Measurements from ENCODE around the gene TSPAN10.
A peak's percentile ranks its signal among the peaks of the same experiment; 100 is the strongest.
"Not testable (repeated sequence)": the region's sequence is repeated elsewhere in the genome, so short reads cannot be mapped to it uniquely, and the experiment has no call there.

TSPAN10 gene

DNA sequence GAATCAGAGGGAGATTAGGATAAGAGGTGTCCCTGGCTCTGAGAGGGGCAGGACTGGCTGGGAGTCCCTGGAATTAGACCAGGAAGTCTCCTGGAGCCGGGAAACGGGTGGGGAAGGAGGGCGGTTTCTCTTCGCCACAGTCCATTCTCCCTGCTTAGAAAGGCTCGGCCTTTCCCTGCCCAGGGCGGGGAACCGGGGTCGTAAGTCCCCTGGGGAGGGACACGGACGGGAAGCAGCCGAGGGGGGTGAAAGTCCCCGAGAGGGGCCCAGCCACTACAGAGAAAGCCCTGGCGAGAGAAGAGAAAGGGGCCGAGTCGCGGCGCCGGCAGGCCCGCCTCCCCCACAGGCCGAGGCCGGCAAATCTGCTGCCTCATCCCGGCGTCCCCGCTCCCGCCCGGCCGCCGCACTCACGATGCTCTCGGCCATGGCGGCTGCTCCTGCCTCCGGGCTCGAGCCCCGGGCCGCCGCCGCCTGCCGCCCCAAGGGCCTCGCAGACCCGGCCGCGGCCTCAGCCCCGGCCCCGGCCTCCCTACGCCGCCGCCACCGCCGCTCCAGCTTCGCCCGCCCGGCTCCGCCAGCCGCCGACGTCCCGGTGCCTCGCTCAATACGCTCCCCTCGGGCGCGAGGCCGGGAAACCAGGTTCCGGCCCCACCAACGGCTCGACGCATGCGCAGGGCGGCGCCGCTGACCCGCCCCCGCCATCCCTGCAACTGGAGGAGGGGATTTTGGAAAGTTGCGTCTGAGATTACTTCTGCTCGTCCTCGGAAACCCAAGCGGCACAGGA is at the start of gene TSPAN10, which contains the start of gene NPLOC4:
Gene TSPAN10 (plus strand): TSS at position 692 of the 784 bp plus-strand sequence. CDS start 5,217 bp downstream, outside the sequence.
Gene NPLOC4 (minus strand): TSS at position 608 of the 784 bp plus-strand sequence. CDS start 182 bp downstream, at position 426.
- peak; percentile 25 for DNase-seq

DNA sequence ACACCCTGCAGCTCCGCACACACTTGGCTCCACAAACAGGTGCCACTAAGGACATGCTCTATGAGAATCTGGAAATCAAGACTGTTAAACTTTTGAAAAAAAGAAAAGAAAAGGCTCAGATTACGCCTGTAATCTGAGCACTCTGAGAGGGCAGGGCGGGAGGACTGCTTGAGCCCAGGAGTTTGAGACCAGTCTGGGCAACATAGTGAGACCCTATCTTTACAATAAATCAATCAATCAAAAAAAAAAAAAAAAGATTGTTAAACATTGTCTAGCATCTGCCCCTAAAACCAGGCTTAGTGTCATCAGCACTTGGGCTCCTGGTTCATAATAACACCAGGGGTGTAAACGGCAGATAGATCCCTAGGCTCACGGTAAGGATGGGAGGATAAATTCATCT is 47.4 kb upstream of the TSPAN10 start:
- no peak for DNase-seq

DNA sequence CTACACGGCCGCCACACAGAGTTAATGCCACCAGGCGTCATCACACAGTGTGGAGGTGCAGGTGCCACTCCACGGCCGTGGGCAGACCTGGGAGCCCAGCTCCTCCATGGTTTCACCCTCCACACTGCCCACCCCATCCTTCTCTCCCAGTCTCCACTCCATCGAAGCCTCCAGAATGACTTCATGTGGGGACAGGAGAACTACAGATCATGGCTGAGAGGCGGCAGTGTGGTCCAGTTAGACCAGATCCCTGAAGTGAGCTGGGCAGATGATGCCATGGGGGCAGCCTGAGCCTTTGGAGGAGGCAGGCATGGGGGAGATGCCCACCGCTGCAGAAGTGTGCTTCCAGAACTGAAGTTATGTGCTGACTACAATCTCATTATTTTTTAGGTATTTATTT is 46.9 kb upstream of the TSPAN10 start:
- DNase-seq = no peak

DNA sequence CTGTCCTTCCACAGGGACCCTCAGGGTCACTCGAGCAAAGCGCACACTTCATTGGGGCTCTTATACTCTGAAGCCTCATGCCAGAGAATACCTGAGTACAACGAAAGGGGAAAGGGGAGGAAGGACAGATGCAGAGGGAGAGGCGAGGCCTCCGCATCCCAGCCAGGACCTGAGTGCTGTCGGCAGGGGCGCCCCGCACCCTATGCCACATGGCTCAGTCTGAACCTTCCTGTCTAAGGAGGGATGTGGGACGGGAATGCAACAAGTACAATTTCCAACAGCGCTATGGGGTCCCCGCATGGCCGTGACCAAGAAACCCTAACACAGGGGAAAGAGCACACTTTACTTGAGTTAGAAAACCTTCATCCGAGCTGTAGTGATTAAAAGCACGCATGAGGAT is 45.0 kb upstream of the TSPAN10 start:
- no peak for DNase-seq

DNA sequence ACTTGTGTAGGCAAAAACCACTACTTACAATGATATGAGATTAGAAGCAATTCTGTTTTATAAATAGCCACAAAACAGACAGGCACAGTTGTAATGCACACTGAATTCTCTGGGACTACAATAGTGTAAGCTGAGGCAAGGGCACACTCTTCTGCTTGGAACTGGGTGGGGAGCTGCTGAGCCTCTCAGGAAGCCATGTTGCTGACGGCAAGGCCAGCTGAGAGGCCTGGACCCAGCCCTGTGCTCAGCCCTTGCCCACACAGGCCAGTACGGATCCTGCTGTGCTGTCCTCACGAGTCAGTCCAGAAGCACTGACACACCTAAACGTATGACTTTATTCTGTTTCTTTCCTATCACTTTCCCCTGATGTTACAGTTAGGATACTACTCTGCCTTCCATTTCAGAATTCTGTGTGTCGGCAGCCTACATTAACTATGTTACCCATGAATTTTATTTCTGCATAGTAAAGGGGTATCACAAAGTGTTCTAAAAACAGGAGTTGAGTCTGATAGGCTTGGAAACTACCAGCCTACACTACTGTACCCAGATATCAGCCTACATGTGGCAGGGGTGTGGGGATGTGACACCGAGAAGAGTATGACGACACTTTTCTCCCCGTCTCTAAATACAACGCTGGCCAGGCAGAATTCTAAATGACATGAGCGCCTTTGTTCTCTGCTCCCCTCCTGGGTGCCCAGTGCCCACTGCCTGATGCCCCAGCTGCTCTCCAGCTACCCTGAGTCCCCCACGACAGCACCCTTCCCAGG is 43.7 kb upstream of the TSPAN10 start:
- no peak for DNase-seq

DNA sequence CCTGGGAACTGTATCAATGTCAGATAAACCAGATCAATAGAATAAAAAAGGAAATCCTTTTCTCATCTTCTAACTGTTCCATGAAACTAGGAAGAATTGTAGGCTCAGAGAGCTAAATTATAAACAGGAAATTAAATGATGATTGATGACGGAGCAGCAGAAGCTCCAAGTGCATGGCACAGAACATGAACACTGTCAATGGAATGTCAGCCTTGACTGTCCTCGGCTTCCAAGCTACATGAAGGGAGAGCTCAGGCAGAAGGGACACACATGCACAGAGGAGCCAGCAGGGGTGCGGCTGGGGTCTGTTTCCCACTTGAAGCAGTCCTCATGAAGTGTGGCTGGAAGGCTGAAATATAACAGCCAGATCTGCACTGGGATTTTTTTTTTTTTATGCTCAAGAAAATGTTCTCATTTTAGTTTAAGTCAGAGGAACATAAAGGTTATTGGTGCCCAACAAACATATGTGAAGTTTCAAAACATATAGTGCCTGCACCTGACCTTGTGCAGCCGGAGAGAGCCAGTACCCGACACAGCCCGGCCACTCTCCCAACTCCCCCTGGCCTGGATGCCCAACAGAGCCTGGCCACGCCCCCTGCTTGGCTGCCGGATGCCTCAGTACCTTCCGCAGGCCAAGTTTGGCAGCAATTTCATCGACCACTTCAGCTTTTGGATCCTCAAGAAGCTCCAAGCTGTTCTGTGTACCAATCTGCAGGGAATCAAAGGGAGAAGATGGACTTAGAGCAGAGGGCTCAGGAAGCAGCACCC is 37.1 kb upstream of the TSPAN10 start:
- no peak for DNase-seq

DNA sequence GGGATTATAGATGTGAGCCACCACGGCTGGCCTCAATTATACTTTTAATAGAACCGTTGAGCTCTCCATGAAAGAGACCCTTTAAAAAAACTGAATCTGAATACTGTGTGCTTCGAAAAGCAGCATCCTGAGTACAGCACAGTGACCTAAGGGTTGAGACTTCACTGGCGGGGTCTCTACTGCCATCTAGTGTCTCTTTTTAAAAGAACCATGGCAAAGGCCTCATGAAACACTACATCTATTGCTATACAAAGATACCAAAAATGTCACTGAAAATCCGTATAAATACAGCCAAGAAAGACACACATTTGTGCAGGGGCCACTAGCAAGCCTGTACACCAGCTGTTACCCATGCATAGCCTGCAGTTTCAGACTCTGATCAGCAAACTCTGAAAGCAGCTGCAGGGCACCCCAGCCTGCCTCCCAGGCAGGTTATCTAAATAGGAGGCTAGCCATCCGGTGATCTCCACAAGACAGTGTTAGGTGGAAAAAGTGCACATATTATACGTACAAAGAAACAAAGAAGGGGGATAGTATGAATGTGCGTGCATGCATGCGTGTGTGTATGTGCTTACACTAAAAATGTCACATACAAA is 35.4 kb upstream of the TSPAN10 start:
- DNase-seq = no peak

DNA sequence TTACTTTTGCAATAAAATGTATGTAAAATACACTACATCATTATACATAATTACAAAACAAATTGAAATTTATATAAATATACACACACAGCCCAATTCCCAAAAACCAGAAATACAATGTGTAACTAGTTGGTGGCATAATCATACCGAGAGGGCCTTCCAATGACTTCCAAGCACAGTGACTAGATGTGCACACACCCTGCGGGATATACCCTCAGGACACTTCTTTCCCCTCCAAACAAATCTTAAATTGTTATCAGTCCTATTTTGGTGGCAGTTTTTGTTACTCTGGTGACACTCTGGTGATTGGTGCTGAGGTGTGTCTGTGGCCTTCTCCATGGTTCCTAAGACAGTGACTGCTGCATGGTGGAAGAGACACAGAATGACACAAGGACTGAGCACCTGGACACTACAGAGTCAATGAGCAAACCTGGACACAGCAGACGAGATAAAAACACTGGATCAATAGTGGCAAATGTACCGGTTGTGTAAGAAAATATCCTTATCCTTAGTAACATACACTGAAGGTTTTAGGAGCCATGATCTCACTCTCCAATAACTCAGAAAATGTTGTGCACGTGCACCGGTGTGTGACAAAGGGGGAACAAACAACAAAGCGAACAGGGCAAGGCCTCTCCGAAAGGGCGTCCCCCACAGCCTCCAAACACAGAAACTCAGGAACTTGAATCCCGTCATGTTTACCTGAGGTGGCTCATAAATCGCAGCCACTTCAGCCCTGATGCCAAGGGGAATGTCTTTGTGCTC is 33.0 kb upstream of the TSPAN10 start:
- no peak for DNase-seq

DNA sequence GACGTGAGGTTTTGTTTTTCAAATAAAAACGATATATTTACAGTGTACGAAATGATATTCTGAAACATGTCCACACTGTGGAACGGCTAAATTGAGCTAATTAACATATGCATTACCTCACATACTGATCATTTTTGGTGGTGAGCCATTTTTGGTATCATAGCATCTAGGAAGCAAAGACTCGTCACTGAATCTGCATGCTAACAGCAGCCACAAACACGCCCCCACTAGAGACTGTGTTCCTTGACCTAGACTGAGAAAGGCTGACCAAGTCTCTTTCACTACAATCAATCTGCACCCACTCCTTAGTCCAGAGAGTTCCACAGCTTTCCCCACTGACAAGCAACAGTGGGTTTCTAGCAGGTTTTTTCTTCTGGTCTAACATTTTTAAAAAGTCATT is 29.6 kb upstream of the TSPAN10 start:
- DNase-seq = no peak

DNA sequence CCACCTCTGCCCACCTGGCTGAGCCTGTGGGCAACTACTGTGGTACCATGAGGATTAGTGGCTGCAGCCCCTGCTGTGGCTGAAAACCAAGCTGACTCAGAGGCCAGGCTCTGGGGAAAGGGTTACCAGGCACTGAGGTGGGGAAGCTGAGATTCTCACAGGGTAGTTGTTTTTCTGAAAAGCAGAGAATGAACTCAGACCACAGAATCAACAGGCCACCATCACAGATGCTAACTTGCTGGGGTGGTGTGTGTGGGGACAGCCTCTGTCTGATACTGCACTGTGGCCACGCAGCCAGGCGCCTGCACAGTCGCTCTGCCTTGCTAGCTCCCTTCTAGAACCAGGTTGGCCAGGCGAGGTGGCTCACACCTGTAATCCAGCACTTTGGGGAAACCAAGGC is 28.9 kb upstream of the TSPAN10 start:
- no peak for DNase-seq

DNA sequence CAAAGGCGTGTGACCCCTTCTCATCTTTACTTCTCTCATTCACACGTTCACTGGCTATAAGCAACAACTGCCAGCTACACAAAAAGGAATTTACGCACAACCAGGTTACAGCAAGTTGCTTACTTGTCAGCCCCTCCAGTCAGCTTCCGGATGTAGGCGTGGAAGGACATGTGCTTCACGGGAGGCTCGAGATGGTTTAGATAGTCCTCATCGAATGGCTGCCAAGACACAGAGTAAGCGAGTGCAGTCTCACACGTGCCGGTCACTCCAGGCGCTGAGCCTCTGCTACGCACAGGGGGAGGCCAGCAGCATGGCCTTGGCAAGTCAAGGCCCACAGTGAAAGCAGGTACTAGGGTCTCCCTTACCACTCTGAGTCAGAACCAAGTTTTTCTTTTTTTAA is 28.4 kb upstream of the TSPAN10 start:
- DNase-seq = no peak

DNA sequence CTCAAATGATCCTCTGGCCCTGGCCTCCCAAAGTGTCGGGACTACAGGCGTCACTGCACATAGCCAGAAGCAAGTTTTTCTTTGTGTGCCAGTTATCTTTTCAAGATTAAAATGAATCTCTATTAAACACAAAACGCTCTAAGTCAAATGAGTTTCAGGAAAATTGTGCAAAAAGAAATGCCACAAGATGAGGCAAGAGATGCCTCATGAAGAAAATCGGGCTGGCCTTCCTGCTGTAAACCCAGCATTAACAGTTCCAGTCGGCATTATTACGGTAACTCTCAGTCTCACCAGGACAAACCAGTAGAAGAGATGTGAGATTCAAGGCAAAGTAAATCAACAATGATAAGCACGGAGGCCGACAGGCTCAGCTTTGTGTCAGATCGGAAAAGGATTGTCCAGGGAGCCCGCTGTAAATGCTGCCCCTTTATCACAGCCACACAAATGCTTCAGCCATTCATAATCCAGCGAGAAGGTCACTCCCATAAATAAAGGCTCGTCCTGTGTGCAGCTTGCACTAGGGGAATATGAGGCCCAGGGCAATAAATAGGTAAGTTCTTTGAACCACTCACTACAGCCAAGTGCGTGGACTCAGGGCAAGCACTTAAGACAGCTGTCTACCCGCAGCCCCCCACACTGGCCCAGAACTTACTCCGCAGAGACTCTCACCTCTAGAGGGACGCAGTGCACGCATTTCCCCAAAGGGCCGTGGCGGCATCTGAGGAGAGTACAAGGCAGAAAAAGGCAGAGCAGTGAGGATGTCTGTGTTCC is 27.3 kb upstream of the TSPAN10 start:
- DNase-seq = no peak

DNA sequence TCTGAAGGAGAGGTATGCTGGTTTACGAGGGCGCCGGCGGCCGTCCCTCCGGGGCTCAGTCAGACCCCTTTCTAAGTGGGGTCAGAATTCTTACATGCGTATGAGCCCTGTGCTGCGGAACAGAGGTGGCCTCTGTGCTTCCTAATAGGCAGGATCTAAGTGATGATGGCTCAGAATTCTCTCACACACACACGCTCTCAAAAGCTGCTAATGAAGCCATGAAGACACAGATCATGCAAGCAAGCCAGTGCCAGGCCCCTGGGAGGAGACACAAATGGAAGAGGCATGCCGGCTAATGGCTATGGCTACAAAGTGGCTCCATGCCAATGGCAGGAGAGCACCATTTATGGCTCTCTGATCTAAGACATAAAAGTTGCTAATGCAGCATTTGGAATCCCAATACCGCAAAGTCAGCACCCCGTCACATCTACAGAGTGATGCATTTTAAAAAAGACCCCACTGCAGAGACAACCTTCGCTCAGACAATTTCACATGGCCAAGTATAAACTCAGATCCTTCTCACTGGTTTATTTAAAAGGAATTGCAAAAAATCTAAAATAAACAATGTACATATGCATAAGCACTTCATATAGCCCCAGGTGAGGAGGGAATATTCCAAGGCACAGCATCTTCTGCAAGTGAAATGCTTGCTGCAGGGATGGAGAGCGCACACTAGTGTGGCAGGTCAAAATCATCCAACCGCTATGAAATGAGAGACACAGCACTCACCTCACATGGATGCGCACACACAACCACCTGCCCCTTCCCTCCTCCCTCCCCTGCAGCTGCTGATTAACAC is 24.6 kb upstream of the TSPAN10 start:
- DNase-seq = no peak

DNA sequence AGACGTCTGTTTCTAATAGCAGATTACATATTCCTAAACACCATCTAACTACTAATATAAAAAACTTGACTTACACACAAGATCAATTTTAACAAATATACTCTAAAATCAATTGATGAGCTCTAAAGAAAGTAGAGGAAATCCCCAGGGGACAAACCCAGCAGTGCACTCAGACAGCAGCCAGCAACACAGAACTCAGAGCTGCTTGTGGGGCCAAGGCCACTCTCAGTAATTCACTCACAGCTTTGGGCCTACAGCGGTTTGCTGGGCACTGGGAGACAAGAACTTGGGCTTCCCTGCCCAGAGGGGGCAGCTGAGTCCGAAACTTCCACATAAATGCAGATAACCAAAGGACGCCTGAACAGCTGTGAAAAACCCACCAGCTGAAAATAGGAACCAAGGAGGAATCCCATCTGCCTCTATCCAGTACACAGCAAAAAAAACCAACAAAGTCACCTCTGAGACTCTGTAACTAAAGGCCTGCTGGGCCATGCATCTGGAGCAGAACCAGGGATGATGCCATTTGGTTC is 21.5 kb upstream of the TSPAN10 start:
- DNase-seq = no peak

DNA sequence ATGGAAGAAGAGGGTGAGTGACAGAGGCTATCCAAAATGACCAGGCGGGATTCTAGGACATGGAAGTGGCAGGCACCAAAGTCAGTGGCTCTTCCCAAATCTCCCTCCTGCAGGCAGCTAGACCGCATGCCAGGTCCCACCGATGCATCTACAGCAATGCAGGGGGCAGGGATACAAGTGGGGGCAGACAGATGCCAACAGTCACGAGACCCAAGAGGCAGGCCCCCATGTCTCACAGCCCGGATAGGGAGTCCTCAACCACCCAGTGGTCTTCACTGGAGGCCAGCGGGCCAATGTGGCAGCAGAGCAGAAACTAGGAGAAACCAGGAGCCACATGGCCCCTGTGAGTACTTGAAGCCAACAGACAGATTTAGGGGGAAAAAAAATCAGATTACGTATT is 20.1 kb upstream of the TSPAN10 start:
- DNase-seq = no peak

DNA sequence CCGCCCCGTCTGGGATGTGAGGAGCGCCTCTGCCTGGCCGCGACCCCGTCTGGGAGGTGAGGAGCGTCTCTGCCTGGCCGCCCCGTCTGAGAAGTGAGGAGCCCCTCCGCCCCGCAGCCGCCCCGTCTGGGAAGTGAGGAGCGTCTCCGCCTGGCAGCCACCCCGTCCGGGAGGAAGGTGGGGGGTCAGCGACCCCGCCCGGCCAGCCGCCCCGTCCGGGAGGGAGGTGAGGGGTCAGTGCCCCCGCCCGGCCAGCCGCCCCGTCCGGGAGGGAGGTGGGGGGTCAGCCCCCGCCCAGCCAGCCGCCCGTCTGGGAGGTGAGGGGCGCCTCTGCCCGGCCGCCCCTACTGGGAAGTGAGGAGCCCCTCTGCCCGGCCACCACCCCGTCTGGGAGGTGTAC is 18.7 kb upstream of the TSPAN10 start:
- not testable (repeated sequence) for DNase-seq

DNA sequence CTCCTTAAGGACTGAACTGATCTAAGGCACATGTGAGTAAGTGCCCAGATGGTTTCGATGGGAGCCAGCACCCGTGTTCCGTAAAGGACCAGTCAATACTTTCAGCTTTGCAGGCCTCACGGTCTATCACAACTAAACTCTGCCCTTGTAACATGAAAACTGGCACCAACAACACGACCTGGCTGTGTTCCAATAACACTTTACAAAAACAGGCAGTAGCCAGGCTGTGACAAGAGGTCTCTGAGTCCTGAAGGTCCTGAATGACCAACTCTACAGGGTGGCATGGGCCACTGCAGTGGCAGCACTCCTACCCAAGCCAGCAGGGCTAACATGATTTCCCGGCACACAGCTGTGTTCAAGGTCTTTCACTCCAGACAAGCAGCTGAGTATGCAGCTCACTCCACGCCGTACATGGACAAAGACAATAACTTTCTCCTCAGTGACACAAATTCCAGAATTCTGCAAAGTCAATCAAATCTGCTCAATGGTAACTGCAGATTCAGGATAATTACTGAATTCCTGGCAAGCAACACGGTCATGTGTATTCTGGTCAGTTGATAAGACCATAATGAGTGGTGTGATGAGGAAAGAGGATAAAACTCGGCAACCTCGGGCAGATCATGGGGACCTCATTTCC is 15.4 kb upstream of the TSPAN10 start:
- no peak for DNase-seq

DNA sequence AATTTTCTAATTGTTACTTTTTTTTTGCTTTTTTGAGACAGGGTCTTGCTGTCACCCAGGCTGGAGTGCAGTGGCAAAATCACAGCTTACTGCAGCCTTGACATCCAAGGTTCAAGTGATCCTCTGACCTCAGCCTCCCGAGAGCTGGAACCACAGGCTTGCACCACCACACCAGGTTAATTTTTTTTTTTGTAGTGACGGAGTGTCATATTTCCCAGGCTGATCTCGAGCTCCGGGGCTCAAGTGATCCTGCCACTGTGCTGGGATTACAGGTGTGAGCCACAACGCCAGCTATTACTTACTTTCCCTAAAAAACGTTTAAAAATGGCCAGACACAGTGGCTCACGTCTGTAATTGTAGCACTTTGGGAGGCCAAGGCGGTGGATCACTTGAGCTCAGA is 6.7 kb upstream of the TSPAN10 start:
- no peak for DNase-seq

DNA sequence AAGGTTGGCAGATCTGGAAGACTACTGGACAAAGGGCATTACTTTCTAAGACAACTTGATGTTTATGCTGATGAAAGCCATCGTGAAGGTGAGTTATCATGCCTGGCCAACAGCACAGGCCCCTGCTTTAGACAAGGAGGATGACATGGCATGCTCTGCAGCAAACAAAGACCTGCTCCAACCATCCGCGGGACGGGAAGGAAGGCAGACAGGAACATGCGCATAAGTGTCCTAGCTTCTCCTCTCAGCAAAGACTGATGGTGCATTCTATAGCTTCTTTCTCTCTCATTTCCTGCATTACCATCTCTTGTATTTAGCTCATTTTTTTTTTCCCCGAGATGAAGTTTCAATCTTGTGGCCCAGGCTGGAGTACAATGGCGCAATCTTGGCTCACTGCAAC is 5.5 kb upstream of the TSPAN10 start:
- no peak for DNase-seq

DNA sequence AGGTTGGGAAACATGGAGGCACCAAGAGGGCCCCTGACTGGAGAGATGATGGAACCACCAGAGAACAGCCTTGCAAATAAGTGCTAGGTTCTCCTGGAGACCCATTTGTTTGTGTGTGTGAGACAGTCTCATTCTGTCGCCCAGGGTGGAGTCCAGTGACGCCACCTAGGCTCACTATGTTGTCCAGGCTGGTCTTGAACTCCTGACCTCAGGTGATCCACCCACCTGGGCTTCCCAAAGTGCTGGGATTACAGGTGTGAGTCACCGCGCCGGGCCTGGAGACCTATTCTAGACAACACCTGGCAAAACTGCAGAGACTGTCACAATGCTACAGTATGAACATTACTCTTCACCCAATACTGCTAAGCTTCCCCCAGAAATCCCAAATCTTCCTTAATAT is 1.6 kb upstream of the TSPAN10 start:
- DNase-seq = no peak

Measured in NCI-H1436 treated with DMSO at 0.1 percent for 48 hours (cell line).